ENCODE data around the gene SMTN. TPM values are rescaled to one million over a fixed set of nuclear protein-coding genes. Genes with fewer than 3 reads are reported as not detected.

The SMTN gene
- total RNA-seq, 1 experiment from 2014 or later = 68.8 TPM

DNA sequence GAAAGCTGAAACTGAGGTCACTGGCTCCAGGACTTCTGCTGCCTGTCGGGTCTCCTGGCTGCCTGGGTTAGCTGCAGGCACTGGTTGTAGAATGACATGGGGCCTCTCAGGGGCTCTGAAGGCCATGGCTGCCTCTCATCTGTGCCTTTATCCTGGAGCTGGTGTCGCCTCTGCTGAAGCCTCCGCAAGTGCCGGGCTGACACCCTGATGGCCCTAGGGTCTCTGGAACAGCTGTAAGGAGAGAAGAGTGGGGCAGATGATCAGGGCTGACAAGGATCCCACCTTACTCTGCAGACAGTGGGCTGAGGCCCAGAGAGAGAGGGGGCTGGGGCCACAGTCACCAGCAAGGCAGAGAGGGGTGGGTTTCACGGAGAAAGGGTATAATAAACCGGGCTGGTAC, 54.6 kb downstream of the SMTN start:
- no peak overlapping the region for H2AFZ ChIP-seq
- H3K4me3 ChIP-seq = no peak overlapping the region
- ChIA-PET POLR2A (ENCODE audit: unreplicated experiment) (no interaction called here), CTCF (interaction anchor here (0.6 to 0.7 kb wide), 2 partner anchors 144 to 244 kb away, joined by 3 read pairs; no protein-coding TSS in a partner anchor)
- H3K9me3 ChIP-seq (ENCODE audit: insufficient read depth, low read depth) = no peaks in the 10 kb centered on the region
- peaks cover 20% of the 10 kb centered on the region for H3F3A ChIP-seq (ENCODE audit: insufficient read depth, low read depth)
- no peaks in the 10 kb centered on the region for H3K79me2 ChIP-seq (ENCODE audit: low read depth)
- H3K9me2 ChIP-seq (ENCODE audit: insufficient read depth) = no peaks in the 10 kb centered on the region
- H3K27ac ChIP-seq = no peak overlapping the region
- intact Hi-C loops (cut with micrococcal nuclease; ENCODE audit: unreplicated experiment) = no loop called here
- H3K36me3 ChIP-seq (ENCODE audit: low read depth) = no peaks in the 10 kb centered on the region
- TF ChIP-seq EZH2 (IDR thresholded peaks at IDR 0.05; ENCODE audit: low read depth) = no peak
- TF ChIP-seq, protein P1, sequence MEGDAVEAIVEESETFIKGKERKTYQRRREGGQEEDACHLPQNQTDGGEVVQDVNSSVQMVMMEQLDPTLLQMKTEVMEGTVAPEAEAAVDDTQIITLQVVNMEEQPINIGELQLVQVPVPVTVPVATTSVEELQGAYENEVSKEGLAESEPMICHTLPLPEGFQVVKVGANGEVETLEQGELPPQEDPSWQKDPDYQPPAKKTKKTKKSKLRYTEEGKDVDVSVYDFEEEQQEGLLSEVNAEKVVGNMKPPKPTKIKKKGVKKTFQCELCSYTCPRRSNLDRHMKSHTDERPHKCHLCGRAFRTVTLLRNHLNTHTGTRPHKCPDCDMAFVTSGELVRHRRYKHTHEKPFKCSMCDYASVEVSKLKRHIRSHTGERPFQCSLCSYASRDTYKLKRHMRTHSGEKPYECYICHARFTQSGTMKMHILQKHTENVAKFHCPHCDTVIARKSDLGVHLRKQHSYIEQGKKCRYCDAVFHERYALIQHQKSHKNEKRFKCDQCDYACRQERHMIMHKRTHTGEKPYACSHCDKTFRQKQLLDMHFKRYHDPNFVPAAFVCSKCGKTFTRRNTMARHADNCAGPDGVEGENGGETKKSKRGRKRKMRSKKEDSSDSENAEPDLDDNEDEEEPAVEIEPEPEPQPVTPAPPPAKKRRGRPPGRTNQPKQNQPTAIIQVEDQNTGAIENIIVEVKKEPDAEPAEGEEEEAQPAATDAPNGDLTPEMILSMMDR (conservative IDR thresholded peaks at IDR 0.05) = no peak
- H4K20me1 ChIP-seq (ENCODE audit: insufficient read depth) = no peaks in the 10 kb centered on the region
- BruUV-seq (replicated peaks) = no TSS peak
- H3K27me3 ChIP-seq (ENCODE audit: insufficient read depth, low read depth) = peaks cover 6% of the 10 kb centered on the region
- H3K4me1 ChIP-seq (replicated peaks; ENCODE audit: insufficient read depth) = peaks cover 14% of the 10 kb centered on the region
- no peak for DNase-seq
- no peak overlapping the region for H3K4me2 ChIP-seq

DNA sequence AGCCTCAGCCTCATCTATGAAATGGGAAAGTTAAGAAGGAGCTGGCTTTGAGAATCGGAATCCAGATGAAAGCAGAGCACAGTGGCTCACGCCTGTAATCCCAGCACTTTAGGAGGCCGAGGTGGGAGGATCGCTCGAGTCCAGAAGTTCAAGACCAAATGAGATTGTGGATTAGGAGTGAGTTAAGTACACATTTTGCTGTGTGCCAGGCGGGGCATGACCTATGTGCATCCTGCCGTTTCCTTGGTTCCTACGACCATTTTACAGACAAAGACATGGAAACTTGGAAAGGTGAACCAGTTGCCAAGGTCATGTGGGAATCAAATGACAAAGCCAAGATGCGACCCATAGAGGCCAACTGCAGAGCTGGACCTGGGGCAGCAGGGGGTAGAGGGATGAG, 55.0 kb downstream of the SMTN start:
- Histone ChIP-seq H3K4me2 (no peak overlapping the region), H4K20me1 (ENCODE audit: insufficient read depth) (no peaks in the 10 kb centered on the region), H3K27ac (no peak overlapping the region), H3K27me3 (ENCODE audit: insufficient read depth, low read depth) (peaks cover 6% of the 10 kb centered on the region), H3K4me3 (no peak overlapping the region), H3F3A (ENCODE audit: insufficient read depth, low read depth) (peaks cover 16% of the 10 kb centered on the region), H2AFZ (no peak overlapping the region), H3K4me1 (replicated peaks; ENCODE audit: insufficient read depth) (peaks cover 10% of the 10 kb centered on the region), H3K36me3 (ENCODE audit: low read depth) (no peaks in the 10 kb centered on the region), H3K9me3 (ENCODE audit: insufficient read depth, low read depth) (no peaks in the 10 kb centered on the region), H3K9me2 (ENCODE audit: insufficient read depth) (no peaks in the 10 kb centered on the region), H3K79me2 (ENCODE audit: low read depth) (no peaks in the 10 kb centered on the region)
- TF ChIP-seq, protein P1 (conservative IDR thresholded peaks at IDR 0.05) = no peak
- no peak for TF ChIP-seq EZH2 (IDR thresholded peaks at IDR 0.05; ENCODE audit: low read depth)
- intact Hi-C loops (cut with micrococcal nuclease; ENCODE audit: unreplicated experiment) = no loop called here
- CTCF ChIA-PET = no interaction called here
- POLR2A ChIA-PET (ENCODE audit: unreplicated experiment) = no interaction called here
- BruUV-seq (replicated peaks) = no TSS peak
- DNase-seq = no peak

GRCh38 chr22:31136711-31137110, 55.6 kb downstream of the SMTN start:
- ChIA-PET CTCF (no interaction called here), POLR2A (ENCODE audit: unreplicated experiment) (no interaction called here)
- Histone ChIP-seq H3K9me2 (ENCODE audit: insufficient read depth) (no peaks in the 10 kb centered on the region), H2AFZ (no peak overlapping the region), H3K27ac (no peak overlapping the region), H3K36me3 (ENCODE audit: low read depth) (no peaks in the 10 kb centered on the region), H3K27me3 (ENCODE audit: insufficient read depth, low read depth) (peaks cover 6% of the 10 kb centered on the region), H4K20me1 (ENCODE audit: insufficient read depth) (no peaks in the 10 kb centered on the region), H3K79me2 (ENCODE audit: low read depth) (no peaks in the 10 kb centered on the region), H3K4me2 (no peak overlapping the region), H3K9me3 (ENCODE audit: insufficient read depth, low read depth) (no peaks in the 10 kb centered on the region), H3F3A (ENCODE audit: insufficient read depth, low read depth) (peaks cover 10% of the 10 kb centered on the region), H3K4me1 (replicated peaks; ENCODE audit: insufficient read depth) (peaks cover 4% of the 10 kb centered on the region; the same call in 1 of the 2 replicates), H3K4me3 (no peak overlapping the region)
- no peak for DNase-seq
- intact Hi-C loops (cut with micrococcal nuclease; ENCODE audit: unreplicated experiment) = no loop called here
- no peak for TF ChIP-seq EZH2 (IDR thresholded peaks at IDR 0.05; ENCODE audit: low read depth)
- TF ChIP-seq, protein P1 (conservative IDR thresholded peaks at IDR 0.05) = no peak
- BruUV-seq (replicated peaks) = no TSS peak
